NCI-H82 treated with DMSO at 0.1 percent for 48 hours (cell line): ENCODE results near the gene ZNF562.

Experiments used
- DNase-seq: peaks from one replicate; lab custom pipeline; 2025; ENCODE audit not compliant: unreplicated experiment; lab: John Stamatoyannopoulos, UW

ZNF562 gene

DNA sequence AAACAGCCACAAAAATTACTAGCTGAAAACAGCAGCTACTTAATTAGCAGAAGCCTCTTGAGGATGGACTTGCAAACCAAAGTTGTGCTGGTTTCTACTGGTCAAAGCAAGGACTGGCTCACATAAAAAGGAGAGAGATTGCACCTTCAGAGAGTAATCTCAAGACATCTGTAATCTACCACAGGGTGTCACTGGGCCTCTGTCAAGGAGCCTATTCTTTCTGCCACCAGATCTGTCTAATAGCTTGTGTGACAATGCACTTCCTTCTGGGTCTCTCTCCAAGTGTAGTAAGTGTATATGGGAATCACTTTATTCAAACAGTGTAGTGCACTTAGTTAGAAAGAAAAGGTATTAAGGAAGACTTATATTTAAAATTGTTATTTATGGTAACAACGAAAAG lies 29.4 kb downstream of the ZNF562 start:
- no peak for DNase-seq

DNA sequence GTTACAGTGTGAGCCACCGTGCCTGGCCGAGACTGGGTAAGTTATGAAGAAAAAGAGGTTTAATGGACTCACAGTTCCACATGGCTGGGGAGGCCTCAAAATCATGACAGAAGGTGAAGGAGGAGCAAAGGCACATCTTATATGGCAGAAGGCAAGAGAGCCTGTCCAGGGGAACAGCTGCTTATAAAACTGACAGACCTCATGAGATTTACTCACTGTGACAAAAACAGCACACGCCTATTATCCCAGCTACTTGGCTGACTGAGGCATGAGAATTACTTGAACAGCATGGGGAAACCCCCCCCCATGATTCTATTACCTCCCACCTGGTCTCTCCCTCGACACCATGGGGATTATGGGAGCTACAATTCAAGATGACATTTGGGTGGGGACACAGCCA lies 30.4 kb downstream of the ZNF562 start:
- peak; percentile 2 for DNase-seq

DNA sequence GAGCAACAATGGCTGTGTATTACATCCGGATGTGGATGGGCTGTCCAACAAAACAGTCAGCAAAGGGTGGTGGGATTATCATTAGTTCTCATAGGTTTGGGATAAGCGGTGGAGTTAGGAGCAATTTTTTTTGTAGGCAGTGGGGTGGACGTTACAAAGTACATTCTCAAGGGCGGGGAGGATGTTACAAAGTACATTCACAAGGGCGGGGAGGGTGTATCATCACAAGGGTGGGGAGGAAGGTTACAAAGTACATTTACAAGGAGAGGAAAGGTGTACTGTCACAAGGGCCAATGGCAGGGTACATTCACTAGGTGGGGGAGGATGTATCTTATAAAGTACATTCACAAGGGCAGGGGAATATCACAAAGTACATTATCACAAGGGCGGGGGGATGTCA lies 33.1 kb downstream of the ZNF562 start:
- DNase-seq = no peak

DNA sequence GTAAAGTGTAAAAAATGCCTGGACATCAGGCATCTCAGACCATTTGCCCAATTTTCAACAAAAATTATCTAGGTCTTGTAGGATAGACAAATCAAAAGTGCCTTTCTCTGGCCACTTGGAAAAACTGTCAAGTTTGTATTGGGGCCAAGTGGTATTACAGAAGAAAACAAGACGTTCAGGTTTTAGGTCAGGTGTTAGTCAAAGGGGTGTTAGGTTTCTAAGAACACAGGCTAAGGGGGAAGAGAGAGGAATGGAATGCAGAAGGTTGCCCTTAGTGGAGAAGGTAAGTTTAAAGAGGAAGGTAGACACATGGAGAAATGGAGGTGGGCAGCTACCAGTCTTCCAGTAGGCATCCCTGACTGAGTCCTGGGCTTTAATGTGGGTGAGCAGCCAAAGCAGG lies 33.9 kb downstream of the ZNF562 start:
- DNase-seq = no peak

DNA sequence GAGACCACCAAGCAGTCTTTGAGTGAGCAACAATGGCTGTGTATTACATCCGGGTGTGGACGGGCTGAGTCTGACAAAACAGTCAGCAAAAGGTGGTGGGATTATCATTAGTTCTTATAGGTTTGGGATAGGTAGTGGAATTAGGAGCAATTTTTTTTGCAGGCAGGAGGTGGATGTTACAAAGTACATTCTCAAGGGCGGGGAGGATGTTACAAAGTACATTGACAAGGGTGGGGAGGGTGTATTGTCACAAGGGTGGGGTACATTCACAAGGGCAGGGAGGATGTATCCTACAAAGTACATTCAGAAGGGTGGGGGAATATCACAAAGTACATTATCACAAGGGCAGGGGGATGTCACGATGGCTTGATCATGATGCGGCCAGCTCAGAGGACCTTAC lies 38.9 kb downstream of the ZNF562 start:
- DNase-seq = no peak

DNA sequence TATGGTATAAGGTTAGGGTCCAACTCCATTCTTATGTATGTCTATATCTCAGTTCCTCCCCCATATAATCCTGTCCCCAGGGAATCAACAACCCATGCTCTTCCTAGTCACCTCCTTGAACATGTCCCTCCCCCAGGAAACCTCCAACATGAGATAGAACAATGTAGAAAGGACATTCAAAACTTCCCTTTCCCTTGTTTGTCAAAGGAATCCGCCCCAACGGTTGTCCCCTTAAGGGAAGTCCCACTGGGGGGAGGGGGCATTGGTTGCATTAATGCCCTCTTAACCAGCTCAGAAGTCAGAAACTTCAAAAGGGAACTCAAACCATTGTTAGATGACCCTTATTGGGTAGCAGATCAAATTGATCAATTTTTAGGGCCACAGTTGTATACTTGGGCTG lies 47.0 kb downstream of the ZNF562 start:
- DNase-seq = no peak

DNA sequence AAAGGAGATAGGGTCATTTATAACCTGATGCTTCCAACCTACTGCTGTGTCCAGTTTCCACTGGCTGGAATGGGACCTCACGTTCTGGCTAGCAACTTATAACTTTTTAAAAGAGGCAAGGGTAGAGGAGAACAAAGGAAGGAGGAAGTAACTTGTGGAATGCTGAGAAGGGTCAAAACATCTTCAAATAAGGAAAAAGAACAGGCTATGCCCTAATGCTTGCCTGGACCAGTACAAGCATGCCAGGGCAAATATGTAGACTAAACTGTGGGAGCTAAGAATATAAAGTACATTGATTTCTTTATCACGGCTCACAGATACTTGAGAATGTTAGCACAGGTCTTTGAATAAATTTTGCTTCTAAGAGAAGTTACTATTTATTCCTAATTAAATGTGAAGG lies 52.4 kb downstream of the ZNF562 start:
- no peak for DNase-seq

DNA sequence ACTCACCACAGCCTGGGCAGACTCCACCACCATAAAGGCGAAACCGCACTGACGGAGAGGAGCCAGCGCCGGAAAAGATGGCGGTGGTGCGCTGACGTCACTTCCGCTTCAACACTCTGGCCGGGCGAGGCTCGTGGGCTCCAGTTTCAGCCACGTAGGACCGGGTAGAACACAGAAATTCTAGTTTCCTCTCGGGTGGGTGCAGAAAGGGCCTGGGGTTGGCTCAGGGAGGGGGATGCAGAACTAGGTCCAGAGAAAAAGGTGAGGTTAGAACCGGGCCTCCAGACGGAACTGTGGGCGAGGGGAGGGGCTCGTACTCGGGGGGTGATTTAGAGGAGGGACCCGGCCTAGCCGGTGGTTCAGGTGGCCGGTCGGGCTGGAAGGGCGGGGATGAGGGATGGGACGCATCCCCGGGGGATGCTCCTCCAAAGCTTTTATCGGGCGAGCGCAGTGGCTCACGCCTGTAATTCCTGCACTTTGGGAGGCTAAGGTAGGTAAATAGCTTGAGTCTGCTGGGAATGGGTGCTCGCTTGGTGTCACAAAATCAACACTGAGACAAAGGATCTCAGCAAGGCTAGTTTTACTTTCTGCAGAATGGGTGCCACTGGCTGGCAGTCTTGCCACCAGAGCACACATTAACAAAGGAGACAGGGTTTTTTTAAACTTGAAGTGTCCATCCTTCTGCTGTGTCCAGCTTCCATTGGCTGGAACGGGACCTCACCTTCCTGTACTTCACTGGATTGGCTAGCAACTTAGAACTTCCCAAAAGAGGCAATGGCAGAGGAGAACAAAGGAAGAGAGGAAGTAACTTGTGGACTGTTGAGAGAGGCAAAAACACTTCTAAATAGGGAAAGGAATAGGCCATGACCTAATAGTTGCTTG lies 53.5 kb downstream of the ZNF562 start, which contains the start of gene ZNF561:
Gene ZNF561 (minus strand): TSS at position 77 of the 882 bp plus-strand sequence. CDS start 1,776 bp downstream, outside the sequence.
- peak; percentile 31 for DNase-seq

DNA sequence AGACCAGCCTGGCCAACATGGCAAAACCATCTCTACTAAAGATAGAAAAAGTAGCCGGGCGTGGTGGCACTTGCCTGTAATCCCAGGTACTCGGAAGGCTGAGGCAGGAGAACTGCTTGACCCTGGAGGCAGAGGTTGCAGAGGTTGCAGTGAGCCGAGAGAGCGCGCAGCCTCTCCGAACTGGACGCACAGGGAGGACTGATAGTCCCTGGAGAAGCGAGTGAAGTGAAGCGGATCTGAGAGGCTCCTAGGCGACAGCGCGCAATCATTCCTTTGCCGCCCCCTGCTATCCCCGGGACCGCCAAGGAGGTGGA lies 54.1 kb downstream of the ZNF562 start:
- DNase-seq = no peak

DNA sequence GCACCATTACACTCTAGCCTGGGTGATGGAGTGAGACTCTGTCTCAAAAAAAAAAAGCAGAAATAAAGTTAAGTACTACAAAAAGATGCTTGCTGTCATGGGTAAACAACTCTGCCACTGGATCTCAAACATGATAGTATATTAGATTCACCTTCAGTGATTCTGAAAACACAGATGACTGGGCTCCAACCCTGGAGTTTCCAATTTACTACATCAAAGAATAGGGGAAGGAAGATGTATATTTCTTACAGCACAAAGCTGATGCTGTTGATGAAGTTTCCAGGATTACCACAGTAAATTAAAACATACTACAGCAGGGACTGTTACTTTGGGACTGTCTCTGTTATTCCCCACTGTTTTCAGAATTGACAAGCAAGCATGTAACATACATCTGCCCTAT lies 59.1 kb downstream of the ZNF562 start:
- no peak for DNase-seq

DNA sequence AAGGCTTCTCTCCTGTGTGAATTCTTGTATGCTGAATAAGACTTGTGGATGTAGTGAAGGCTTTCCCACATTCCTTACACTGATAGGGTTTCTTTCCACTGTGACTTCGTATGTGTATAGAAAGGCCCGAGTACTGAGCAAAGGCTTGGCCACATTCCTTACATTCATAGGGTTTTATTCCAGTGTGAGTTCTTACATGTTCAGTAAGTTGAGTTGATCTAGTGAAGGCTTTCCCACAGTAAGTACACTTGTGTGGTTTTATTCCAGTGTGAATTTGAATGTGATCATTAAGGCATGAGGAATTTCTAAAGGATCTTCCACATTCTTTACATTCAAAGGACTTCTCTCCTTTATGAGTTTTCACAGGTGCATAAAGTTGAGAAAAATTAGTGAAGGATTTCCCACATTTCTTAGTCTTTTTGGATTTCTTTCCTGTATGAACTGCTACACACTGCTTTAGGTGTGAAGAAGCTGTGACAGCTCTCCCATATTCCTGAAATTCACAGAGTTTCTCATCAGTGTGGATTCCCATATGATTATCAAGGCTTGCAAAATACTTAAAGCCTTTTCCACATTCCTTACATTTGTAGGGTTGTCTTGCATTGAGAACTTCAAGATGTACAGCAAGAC lies 64.3 kb downstream of the ZNF562 start:
- DNase-seq = no peak

DNA sequence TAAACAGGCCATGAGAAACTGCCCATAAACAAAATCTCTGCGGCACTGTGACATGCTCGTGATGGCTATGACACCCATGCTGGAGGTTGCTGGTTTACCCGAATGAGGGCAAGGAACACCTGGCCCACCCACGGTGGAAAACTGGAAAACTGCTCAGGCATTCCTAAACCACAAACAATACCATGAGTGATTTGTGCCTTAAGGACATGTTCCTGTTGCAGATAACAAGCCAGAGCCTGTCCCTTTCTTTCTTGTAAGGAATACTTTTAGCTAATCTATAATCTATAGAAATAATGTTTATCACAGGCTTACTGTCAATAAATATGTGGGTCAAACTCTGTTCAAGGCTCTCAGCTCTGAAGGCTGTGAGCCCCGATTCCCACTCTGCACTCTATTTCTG lies 66.0 kb downstream of the ZNF562 start:
- no peak for DNase-seq

DNA sequence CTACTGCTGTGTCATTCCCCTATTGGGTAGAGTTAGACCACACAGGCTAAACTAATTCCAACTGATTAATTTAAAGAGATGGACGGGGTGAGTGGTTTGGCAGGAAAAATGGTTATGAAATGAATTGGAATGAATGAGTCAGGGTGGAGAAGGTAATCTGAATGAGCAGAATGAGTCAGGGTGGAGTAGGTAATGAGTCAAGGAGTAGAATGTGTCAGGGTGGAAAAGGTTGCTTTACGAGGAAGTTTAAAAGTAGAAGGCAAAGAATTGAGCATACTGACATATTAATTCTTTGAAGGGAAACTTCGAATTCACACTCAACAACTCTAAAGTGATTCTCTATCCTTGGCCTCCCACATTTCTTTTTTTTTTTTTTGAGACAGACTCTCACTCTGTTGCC lies 77.9 kb downstream of the ZNF562 start:
- no peak for DNase-seq
